Stimulated activated CD4-positive, alpha-beta T cell treated with anti-CD3 and anti-CD28 coated beads, Interleukin-15, amount 100 ng/mL, for 24 hours (primary cell): ENCODE results near the gene MRC2.
A peak's percentile ranks its signal among the peaks of the same experiment; 100 is the strongest.

Source experiments
- DNase-seq: peaks from one replicate; pipeline ENCODE4 v3.0.0-alpha.2; 2020

Gene MRC2

GRCh38 chr17:62705156-62705777, 77.8 kb downstream of the MRC2 start:
- no peak for DNase-seq

GRCh38 chr17:62705778-62706597, 78.5 kb downstream of the MRC2 start:
- no peak for DNase-seq

GRCh38 chr17:62706598-62707424, 79.3 kb downstream of the MRC2 start:
- DNase-seq, result no peak

GRCh38 chr17:62707425-62707739, 79.9 kb downstream of the MRC2 start:
- DNase-seq, result no peak

- no peak for DNase-seq
Measured at GRCh38 chr17:62708587-62708986, 81.1 kb downstream of the MRC2 start.

- no peak for DNase-seq
Measured at GRCh38 chr17:62712171-62712581, 84.7 kb downstream of the MRC2 start.

- no peak for DNase-seq
Measured at GRCh38 chr17:62713086-62713881, 85.8 kb downstream of the MRC2 start.

- no peak for DNase-seq
Measured at GRCh38 chr17:62714016-62714777, 86.7 kb downstream of the MRC2 start.

GRCh38 chr17:62715882-62716390, 88.5 kb downstream of the MRC2 start:
- DNase-seq, result no peak

- DNase-seq, result no peak
Measured at GRCh38 chr17:62716834-62717588, 89.5 kb downstream of the MRC2 start.

- no peak for DNase-seq
Measured at GRCh38 chr17:62717589-62717855, 90.1 kb downstream of the MRC2 start.

GRCh38 chr17:62717889-62718288, 90.4 kb downstream of the MRC2 start:
- no peak for DNase-seq

GRCh38 chr17:62718429-62718828, 91.0 kb downstream of the MRC2 start:
- peak; percentile 49 for DNase-seq

- no peak for DNase-seq
Measured at GRCh38 chr17:62719586-62719985, 92.1 kb downstream of the MRC2 start.

- no peak for DNase-seq
Measured at GRCh38 chr17:62720126-62720850, 92.8 kb downstream of the MRC2 start.

GRCh38 chr17:62722625-62723024, 95.2 kb downstream of the MRC2 start:
- DNase-seq, result no peak

GRCh38 chr17:62723842-62724241, 96.4 kb downstream of the MRC2 start:
- no peak for DNase-seq

GRCh38 chr17:62724398-62725146, 97.1 kb downstream of the MRC2 start:
- DNase-seq, result peak; percentile 89

GRCh38 chr17:62725791-62726249, 98.3 kb downstream of the MRC2 start:
- DNase-seq, result no peak
